Upper lobe of right lung (tissue), 1 donor: Measurements from ENCODE around the gene NME3. TPM values are rescaled to one million over a fixed set of nuclear protein-coding genes. Genes with fewer than 3 reads are reported as not detected.

Experiments
- ATAC-seq: fragments of 200-7000 bp; cut with Tn5 transposase; one replicate; pipeline ENCODE4 v1.9.1; 2020; ENCODE audit warnings: mild to moderate bottlenecking, moderate library complexity
- DNase-seq: peaks from one replicate; pipeline ENCODE4 v3.0.0-alpha.2; 2020
- H3K27ac ChIP-seq: fragments of 200-600 bp; one replicate; pipeline ENCODE4 v1.8.0; 2022
- H3K27me3 ChIP-seq: fragments of 200-600 bp; one replicate; pipeline ENCODE4 v1.8.0; 2022; ENCODE audit warnings: mild to moderate bottlenecking
- H3K36me3 ChIP-seq: fragments of 200-600 bp; one replicate; pipeline ENCODE4 v1.8.0; 2022
- H3K4me1 ChIP-seq: fragments of 200-600 bp; one replicate; pipeline ENCODE4 v1.8.0; 2022
- H3K4me3 ChIP-seq: fragments of 200-600 bp; one replicate; pipeline ENCODE4 v1.8.0; 2022; ENCODE audit warnings: mild to moderate bottlenecking
- H3K9me3 ChIP-seq: fragments of 200-600 bp; one replicate; pipeline ENCODE4 v1.8.0; 2022
- intact Hi-C: fragments of 100-400 bp; cut with DNase I; formaldehyde crosslinking; loops from one replicate; pipeline ENCODE4 v1.11.0; 2022
- long read RNA-seq: library from polyadenylated mRNA; unstranded; transcript quantifications from one replicate; pipeline ENCODE4 v2.0.0, GENCODE V29; 2021
- total RNA-seq: library from RNA; stranded (reverse); fragmentation: NEBNext Ultra II Directional; extraction: Animal tissue kit (Norgen Biotek cat#: 25700); gene quantifications from one replicate; pipeline ENCODE4 v1.2.1, GENCODE V29; 2021
- TF ChIP-seq, protein P1 (sequence below): fragments of 200-600 bp; IDR thresholded peaks from one replicate; pipeline ENCODE4 v1.8.0; 2022; ENCODE audit warnings: antibody characterized with exemption
- donor health status: DM: no; HTN: yes; CAD: no; lungs with severe emphysema.

NME3 gene
- 67.2 TPM for total RNA-seq
- long read RNA-seq, transcript NME3-201 (5 exons, 1,069 nt): major isoform, 19 of 34 reads
- long read RNA-seq, partial matches to known transcripts: 1 of 34 reads
- long read RNA-seq, other reads (novel, unspliced or antisense): 1 of 34 reads

DNA sequence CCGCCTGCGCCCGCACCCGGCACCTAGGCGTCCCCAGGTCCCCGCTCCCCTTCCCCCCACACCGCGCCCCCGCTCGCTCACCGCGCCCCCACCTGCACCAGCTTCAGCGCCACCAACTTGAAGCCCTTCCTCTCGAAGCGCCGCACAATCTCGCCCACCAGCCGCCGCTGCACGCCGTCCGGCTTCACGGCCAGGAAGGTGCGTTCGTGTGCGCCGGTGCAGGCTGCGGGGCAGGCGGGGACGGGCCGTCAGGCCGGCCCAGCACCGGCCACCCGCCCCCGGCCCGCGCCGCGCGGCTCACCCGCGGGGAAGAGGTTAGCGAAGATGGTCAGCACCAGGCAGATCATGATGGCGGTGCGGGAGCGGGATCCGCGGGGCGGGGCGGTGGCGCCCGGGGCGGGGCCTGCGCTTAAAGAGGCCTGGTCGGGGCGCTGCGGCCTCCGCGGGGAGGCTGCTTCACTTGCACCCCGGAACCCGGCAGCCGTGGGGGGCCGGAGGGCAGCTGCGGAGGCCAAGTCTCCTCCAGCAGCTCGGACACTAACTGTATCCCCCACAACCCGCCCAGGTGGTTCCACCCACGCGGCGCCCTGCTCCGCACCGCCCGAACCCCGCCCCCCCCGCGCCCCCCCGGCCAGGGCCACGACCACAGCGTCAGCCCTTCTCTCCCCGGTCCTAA is at the start of gene NME3:
TSS of gene NME3 (minus strand) at position 356 of the 676 bp plus-strand sequence. CDS start at position 347, 9 bp downstream.
- Histone ChIP-seq H3K9me3 (no peaks in the 10 kb centered on the region), H3K36me3 (peaks cover 16% of the 10 kb centered on the region), H3K4me1 (peaks cover 29% of the 10 kb centered on the region), H3K27me3 (no peaks in the 10 kb centered on the region), H3K4me3 (peak within 1 kb of the TSS; percentile 90), H3K27ac (peak within 1 kb of the TSS; percentile 93)
- ATAC-seq (peak; percentile 60), DNase-seq (peak; percentile 90)
- TF ChIP-seq, protein P1, sequence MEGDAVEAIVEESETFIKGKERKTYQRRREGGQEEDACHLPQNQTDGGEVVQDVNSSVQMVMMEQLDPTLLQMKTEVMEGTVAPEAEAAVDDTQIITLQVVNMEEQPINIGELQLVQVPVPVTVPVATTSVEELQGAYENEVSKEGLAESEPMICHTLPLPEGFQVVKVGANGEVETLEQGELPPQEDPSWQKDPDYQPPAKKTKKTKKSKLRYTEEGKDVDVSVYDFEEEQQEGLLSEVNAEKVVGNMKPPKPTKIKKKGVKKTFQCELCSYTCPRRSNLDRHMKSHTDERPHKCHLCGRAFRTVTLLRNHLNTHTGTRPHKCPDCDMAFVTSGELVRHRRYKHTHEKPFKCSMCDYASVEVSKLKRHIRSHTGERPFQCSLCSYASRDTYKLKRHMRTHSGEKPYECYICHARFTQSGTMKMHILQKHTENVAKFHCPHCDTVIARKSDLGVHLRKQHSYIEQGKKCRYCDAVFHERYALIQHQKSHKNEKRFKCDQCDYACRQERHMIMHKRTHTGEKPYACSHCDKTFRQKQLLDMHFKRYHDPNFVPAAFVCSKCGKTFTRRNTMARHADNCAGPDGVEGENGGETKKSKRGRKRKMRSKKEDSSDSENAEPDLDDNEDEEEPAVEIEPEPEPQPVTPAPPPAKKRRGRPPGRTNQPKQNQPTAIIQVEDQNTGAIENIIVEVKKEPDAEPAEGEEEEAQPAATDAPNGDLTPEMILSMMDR: no peak
- intact Hi-C loops: no loop called here

DNA sequence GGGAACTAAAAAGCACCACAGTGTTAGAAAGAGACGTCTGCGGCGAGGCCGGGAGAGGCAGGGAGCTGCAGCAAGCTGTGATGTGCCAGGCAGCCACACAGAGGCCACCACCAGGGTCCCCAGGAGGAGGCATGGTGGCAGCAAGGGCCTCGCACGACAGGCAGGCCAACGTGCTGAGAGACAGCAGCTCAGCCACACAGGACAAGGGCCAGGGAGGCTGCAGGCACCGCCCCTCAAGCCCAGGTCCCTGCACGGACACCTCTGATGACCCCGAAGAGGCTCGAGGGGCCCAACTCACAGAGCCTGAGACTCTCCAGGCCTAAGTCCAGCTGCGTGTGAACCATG is 49.6 kb upstream of the NME3 start:
- DNase-seq (no peak), ATAC-seq (no peak)
- peaks cover 60% of the 10 kb centered on the region for H3K36me3 ChIP-seq

DNA sequence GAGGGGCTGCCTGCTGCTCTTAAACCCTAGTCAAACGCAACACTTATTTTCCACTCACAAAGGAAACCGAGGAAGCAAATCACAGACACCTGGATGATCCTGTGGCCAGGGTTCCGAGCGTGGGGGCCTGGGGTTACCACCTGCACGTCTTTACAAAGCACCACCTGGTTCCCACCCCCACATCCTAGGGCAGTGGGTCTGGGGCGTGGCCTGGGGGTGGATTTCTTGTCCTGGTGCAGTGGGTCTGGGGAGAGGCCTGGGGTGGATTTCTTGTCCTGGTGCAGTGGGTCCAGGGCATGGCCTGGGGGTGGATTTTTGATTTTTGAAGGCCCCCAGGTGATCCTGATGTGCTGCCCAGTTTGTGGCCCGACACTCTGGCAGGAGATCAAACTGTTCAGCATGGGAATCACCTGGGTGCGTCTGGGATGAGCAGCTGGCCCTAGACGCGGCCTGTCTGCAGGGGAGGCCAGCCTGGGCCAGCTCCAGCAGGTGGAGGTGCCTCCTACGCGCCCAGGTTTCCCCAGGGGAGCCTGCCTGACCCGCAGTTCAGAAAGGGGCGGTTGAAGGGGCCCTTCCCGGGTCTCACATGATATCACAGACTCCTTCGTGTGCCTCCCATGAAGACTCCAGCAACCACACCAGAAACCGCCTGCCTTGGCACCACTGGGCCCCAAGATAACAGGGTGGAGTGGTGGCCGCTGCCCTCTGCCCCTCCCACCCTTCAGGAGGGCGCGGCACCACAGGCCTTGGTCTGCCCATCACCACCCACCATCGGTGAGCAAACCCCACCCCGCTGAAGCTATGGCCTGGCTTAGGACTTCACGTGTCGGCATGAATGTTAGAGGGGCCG is 49.0 kb upstream of the NME3 start:
- H3K9me3 ChIP-seq: no peaks in the 10 kb centered on the region
- DNase-seq: peak; percentile 42
- no peak for ATAC-seq
- intact Hi-C loops: no loop called here
- H3K27me3 ChIP-seq: no peaks in the 10 kb centered on the region
- H3K4me3 ChIP-seq: no peak overlapping the region
- H3K36me3 ChIP-seq: peaks cover 66% of the 10 kb centered on the region
- no peak overlapping the region for H3K27ac ChIP-seq
- peaks cover 8% of the 10 kb centered on the region for H3K4me1 ChIP-seq
- TF ChIP-seq, protein P1: no peak

More for the DNA sequence above, 49.6 kb upstream of the NME3 start:
- intact Hi-C loops: no loop called here
- Histone ChIP-seq H3K4me1 (peaks cover 13% of the 10 kb centered on the region), H3K27ac (no peak overlapping the region), H3K27me3 (no peaks in the 10 kb centered on the region), H3K9me3 (no peaks in the 10 kb centered on the region), H3K4me3 (no peak overlapping the region)
- TF ChIP-seq, protein P1: no peak

DNA sequence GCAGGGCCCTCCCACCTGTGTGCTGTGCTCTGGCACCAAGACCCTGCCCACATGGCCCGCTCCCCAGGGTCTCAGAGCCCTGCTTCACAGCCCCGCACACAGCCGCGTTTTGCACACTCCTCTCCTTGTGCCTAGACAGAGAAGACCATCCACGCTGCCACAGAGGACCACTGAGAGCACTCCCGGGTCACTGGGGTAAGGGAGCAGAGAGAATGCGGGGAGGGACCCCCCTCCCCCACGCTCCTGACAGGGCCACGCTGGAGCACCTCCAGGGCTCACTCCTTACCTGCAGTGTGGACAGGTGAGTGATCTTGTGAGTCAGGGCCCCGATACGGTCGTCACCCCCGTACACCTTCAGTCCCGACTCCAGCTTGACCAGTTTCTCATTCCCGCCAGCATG is 48.3 kb upstream of the NME3 start:
- H3K4me1 ChIP-seq: peaks cover 2% of the 10 kb centered on the region
- H3K27ac ChIP-seq: no peak overlapping the region
- DNase-seq: no peak
- H3K36me3 ChIP-seq: peaks cover 69% of the 10 kb centered on the region
- H3K4me3 ChIP-seq: no peak overlapping the region
- no peaks in the 10 kb centered on the region for H3K27me3 ChIP-seq
- TF ChIP-seq, protein P1: no peak
- H3K9me3 ChIP-seq: no peaks in the 10 kb centered on the region
- ATAC-seq: no peak
- intact Hi-C loops: no loop called here

DNA sequence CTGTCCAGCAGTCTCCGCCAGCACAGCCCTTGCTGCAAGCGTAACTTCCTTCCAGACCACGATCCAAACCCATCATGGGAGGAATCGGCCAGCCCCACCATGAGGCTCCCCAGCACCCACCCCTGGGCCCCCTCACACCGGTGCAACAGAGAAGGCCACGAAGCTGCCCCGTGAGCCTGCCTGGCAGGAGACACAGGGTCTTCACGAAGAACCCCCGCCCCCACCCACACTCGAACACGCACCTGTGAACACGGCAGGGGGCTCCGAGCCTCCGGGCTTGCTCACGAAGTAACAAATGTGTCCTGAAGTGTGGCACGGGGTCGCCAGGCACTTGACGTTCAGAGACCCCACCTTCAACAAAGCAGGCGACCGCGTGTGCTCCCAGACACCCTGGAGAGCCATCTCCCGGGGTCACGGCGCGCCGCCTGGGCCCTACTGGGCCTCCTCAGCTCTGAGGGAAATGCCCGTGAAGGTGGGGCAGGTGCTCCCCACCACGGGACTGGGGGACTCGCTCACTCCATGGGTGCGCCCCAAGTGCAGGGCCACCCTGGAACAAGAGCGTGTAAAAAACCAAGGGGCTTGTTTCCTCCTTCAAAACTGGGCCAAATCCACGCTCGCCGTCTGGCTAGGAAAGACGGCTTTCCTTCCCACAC is 47.7 kb upstream of the NME3 start:
- intact Hi-C loops: no loop called here
- H3K27me3 ChIP-seq: no peaks in the 10 kb centered on the region
- no peaks in the 10 kb centered on the region for H3K9me3 ChIP-seq
- peaks cover 71% of the 10 kb centered on the region for H3K36me3 ChIP-seq
- H3K4me3 ChIP-seq: no peak overlapping the region
- TF ChIP-seq, protein P1: no peak
- DNase-seq (peak; percentile 54), ATAC-seq (no peak)
- no peaks in the 10 kb centered on the region for H3K4me1 ChIP-seq
- no peak overlapping the region for H3K27ac ChIP-seq
